Measurements from ENCODE around the gene FAXDC2.

- TF ChIP-seq EZH2phosphoT487 (IDR thresholded peaks at IDR 0.05; ENCODE audit: borderline replicate concordance, low read depth, low read length) (no peak), CTCF (conservative IDR thresholded peaks at IDR 0.05; ENCODE audit: low read length) (no peak)
Observed at GRCh38 chr5:154862766-154863165, 12.4 kb upstream of the FAXDC2 start.

Measured in OCI-LY7 (cell line).